AG04450 (cell line): ENCODE measurements around the gene HIBCH. TPM values are rescaled to one million over a fixed set of nuclear protein-coding genes. Genes with fewer than 3 reads are reported as not detected.

ENCODE experiments used
- CTCF ChIA-PET: fragments of 300-600, 350-600 bp; formaldehyde crosslinking; extraction: SDS; loops from one replicate; lab custom pipeline; 2022; ENCODE audit warnings: antibody characterized with exemption, inconsistent platforms; lab: Charles Lee
- POLR2A ChIA-PET: fragments of 350-600 bp; formaldehyde crosslinking; extraction: SDS; loops from one replicate; lab custom pipeline; 2021; ENCODE audit warnings: antibody characterized with exemption, inconsistent platforms; lab: Yijun Ruan, JAX
- DNase-seq: peaks from one replicate; pipeline ENCODE4 v3.0.0-alpha.2; 2011; ENCODE audit warnings: low read depth, low spot score
- H3K27ac ChIP-seq: one replicate; pipeline ENCODE4 v1.5.1; 2012; ENCODE audit warnings: low read depth, low read length, control low read depth
- H3K27me3 ChIP-seq: one replicate; pipeline ENCODE4 v1.6.0; 2012; ENCODE audit warnings: low read length; ENCODE audit not compliant: control insufficient read depth, insufficient read depth
- H3K4me3 ChIP-seq: 2 replicates; pipeline ENCODE4 v1.5.1; 2011; ENCODE audit warnings: mild to moderate bottlenecking, low read depth, low read length, control low read depth
- H3K9me3 ChIP-seq: 2 replicates; pipeline ENCODE4 v1.5.1; 2012; ENCODE audit warnings: low read length; ENCODE audit not compliant: control insufficient read depth, insufficient read depth
- CTCF ChIP-seq: IDR thresholded peaks from 2 replicates; pipeline ENCODE4 v1.5.1; 2011; ENCODE audit warnings: low read depth, low read length, control low read depth, inconsistent platforms
- polyA plus RNA-seq: library from polyadenylated mRNA; depleted of rRNA; stranded (reverse); fragments of >200 nt; gene quantifications from 2 replicates; pipeline ENCODE4 v1.2.3, GENCODE V29; 2011

Gene HIBCH
- polyA plus RNA-seq, 1 experiment, result 23.8 TPM

GRCh38 chr2:190343536-190344275 is 24.1 kb upstream of the HIBCH start, which contains the start of gene INPP1:
Gene INPP1, plus strand, starts transcription at chr2:190343589. Its CDS starts 16,514 bp downstream, at chr2:190360103.
- H3K27ac ChIP-seq, result no peak within 1 kb of the TSS
- CTCF ChIA-PET, result interaction anchor here (0.7 to 2.6 kb wide), 5 partner anchors 9 to 30 kb away, joined by 3 to 15 read pairs (median 5); no protein-coding TSS in a partner anchor

GRCh38 chr2:190343089-190343535 is 23.5 kb upstream of the HIBCH start:
- Histone ChIP-seq H3K9me3 (no peaks in the 10 kb centered on the region), H3K27ac (no peak overlapping the region), H3K4me3 (peak overlapping the region; percentile 76), H3K27me3 (no peaks in the 10 kb centered on the region)
- POLR2A ChIA-PET, result interaction anchor here (0.7 kb wide), 1 partner anchor 139 kb away, joined by 3 read pairs; no protein-coding TSS in a partner anchor
- CTCF ChIA-PET, result interaction anchor here (2.1 to 2.6 kb wide), 2 partner anchors 10 to 12 kb away, joined by 5 to 15 read pairs; no protein-coding TSS in a partner anchor
- no peak for DNase-seq
- TF ChIP-seq CTCF, result no peak

More at GRCh38 chr2:190343536-190344275, 24.1 kb upstream of the HIBCH start, which contains the start of gene INPP1:
- H3K4me3 ChIP-seq, result peak within 1 kb of the TSS; percentile 76
- H3K9me3 ChIP-seq, result no peaks in the 10 kb centered on the region
- H3K27me3 ChIP-seq, result no peaks in the 10 kb centered on the region
- no peak for DNase-seq
- TF ChIP-seq CTCF, result no peak
- POLR2A ChIA-PET, result interaction anchor here (1.0 to 1.5 kb wide), 3 partner anchors 24 to 305 kb away, joined by 3 to 5 read pairs (median 3); partner anchors contain the start of genes HIBCH and NAB1

- ChIA-PET POLR2A (interaction anchor here (0.7 kb wide), 1 partner anchor 139 kb away, joined by 3 read pairs; no protein-coding TSS in a partner anchor), CTCF (no interaction called here)
- H3K27me3 ChIP-seq, result no peaks in the 10 kb centered on the region
- H3K4me3 ChIP-seq, result no peak overlapping the region
- TF ChIP-seq CTCF, result no peak
- no peaks in the 10 kb centered on the region for H3K9me3 ChIP-seq
- no peak for DNase-seq
- no peak overlapping the region for H3K27ac ChIP-seq
Measured at GRCh38 chr2:190342611-190343010, 23.0 kb upstream of the HIBCH start.

GRCh38 chr2:190340369-190340768 is 20.7 kb upstream of the HIBCH start:
- no peak for TF ChIP-seq CTCF
- CTCF ChIA-PET, result no interaction called here
- Histone ChIP-seq H3K27ac (no peak overlapping the region), H3K9me3 (no peaks in the 10 kb centered on the region), H3K4me3 (no peak overlapping the region), H3K27me3 (no peaks in the 10 kb centered on the region)
- POLR2A ChIA-PET, result interaction anchor here (0.6 kb wide), 1 partner anchor 504 kb away, joined by 11 read pairs; no protein-coding TSS in a partner anchor
- DNase-seq, result no peak

- H3K9me3 ChIP-seq, result no peaks in the 10 kb centered on the region
- H3K27me3 ChIP-seq, result no peaks in the 10 kb centered on the region
- CTCF ChIA-PET, result no interaction called here
- DNase-seq, result no peak
- H3K27ac ChIP-seq, result no peak overlapping the region
- TF ChIP-seq CTCF, result no peak
- H3K4me3 ChIP-seq, result no peak overlapping the region
- POLR2A ChIA-PET, result no interaction called here
Measured at GRCh38 chr2:190339394-190339793, 19.8 kb upstream of the HIBCH start.
